ENCODE measurements around the gene MRPS7. TPM values are rescaled to one million over a fixed set of nuclear protein-coding genes. Genes with fewer than 3 reads are reported as not detected.

Gene MRPS7
- total RNA-seq, 3 donors from 2014 or later, result 46.4 to 64.8 (median 59.5) TPM

DNA sequence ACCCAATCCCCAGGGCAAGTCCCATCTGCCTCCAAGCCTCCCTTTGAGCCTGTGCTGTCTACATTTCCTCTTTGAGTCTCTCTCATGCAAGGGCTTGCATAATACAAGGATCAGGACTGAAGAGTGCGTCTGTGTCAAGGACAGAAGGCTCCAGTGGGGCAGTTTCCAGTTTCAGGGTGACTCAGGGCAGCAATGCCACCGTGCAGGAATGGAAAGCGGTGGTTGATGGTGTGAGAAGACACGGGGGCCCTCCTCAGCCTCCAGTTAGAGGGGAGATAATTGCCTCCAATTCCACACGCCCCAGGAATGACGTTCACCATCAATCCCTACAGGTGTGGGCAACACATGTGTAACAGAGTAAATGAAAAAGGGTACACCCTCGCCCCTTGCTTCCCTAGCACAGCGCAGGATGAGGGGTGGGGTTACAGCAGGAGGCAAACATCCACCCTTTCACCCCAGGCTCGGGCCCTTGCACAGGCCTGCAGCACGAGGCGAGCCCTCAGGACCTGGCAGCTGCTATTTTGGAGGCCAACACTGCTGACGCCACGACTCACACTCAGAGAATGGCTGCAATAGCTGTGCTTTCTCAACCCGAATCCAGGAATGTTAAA is 52.4 kb downstream of the MRPS7 start:
- intact Hi-C loops (cut with DNase I, micrococcal nuclease), result no loop called here
- ATAC-seq (no peak), DNase-seq (peak in 2 of 3 donors; percentile 35 to 48)

DNA sequence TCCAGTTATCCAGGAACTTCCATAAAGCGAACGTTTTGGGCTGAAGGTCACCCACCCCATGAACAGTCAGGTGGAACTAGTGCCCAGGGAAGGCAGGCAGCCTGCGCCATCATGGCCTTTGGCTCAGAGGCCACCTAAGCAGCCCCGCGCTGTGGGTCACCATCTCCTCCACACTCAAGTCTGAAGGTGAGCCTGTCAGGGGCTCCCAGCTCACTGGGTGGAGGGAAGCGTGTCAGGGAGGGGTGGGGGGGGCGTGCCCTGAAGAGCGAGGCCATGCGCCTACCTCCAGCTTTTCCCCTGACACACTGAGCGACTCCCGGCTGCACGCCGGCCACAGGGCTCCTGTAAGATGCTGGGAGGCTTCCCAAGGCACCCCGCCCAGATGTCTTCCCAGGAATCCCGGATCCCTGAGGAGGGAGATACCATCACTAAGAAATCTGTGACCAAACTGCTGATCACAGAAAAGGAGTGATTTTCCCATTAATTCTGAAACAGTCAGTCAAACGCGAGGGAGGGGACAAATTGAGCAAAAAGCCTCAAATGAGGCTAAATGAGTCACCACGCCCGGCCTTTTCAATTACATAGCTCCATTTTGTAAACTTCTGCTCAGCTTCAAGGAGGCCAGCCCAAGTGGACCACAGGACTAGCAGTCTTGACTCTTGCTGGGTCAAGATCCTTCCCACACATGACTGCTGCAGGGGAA is 54.0 kb downstream of the MRPS7 start:
- Histone ChIP-seq H3K4me3 (no peak overlapping the region), H3K4me1 (ENCODE audit: low read depth) (no peaks in the 10 kb centered on the region), H3K36me3 (ENCODE audit: low read depth) (no peaks in the 10 kb centered on the region), H3K9me3 (no peaks in the 10 kb centered on the region)
- intact Hi-C loops (cut with DNase I, micrococcal nuclease), result no loop called here
- TF ChIP-seq, protein P1, sequence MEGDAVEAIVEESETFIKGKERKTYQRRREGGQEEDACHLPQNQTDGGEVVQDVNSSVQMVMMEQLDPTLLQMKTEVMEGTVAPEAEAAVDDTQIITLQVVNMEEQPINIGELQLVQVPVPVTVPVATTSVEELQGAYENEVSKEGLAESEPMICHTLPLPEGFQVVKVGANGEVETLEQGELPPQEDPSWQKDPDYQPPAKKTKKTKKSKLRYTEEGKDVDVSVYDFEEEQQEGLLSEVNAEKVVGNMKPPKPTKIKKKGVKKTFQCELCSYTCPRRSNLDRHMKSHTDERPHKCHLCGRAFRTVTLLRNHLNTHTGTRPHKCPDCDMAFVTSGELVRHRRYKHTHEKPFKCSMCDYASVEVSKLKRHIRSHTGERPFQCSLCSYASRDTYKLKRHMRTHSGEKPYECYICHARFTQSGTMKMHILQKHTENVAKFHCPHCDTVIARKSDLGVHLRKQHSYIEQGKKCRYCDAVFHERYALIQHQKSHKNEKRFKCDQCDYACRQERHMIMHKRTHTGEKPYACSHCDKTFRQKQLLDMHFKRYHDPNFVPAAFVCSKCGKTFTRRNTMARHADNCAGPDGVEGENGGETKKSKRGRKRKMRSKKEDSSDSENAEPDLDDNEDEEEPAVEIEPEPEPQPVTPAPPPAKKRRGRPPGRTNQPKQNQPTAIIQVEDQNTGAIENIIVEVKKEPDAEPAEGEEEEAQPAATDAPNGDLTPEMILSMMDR (IDR thresholded peaks at IDR 0.05), result no peak
- peak; percentile 2 for ATAC-seq
- DNase-seq, result no peak

More for the DNA sequence above, 52.4 kb downstream of the MRPS7 start:
- Histone ChIP-seq H3K4me1 (ENCODE audit: low read depth) (peaks cover 15% of the 10 kb centered on the region), H3K9me3 (no peaks in the 10 kb centered on the region), H3K36me3 (ENCODE audit: low read depth) (no peaks in the 10 kb centered on the region), H3K4me3 (no peak overlapping the region)
- TF ChIP-seq, protein P1 (IDR thresholded peaks at IDR 0.05), result no peak

Other genes starting within 250 kb of the MRPS7 start
- gene MRPL58, start 249.2 kb upstream of the MRPS7 start, total RNA-seq, result 10 to 100 TPM; 24.7 to 32.9 (median 25.4) TPM
- gene ATP5PD, start 214.9 kb upstream of the MRPS7 start, total RNA-seq, result 100 to 1,000 TPM; 292 to 362 (median 338) TPM
- 10 to 100 TPM; 19.1 to 30.0 (median 21.2) TPM for gene KCTD2, start 214.7 kb upstream of the MRPS7 start, total RNA-seq
- 10 to 100 TPM; 18.2 to 58.8 (median 26.4) TPM for gene SLC16A5, start 173.9 kb upstream of the MRPS7 start, total RNA-seq
- gene ARMC7, start 151.9 kb upstream of the MRPS7 start, total RNA-seq, result 10 to 100 TPM; 16.7 to 24.3 (median 18.3) TPM
- 10 to 100 TPM; 57.2 to 97.6 (median 75.4) TPM for gene NT5C, start 130.1 kb upstream of the MRPS7 start, total RNA-seq
- gene JPT1, start 107.4 kb upstream of the MRPS7 start, total RNA-seq, result 100 to 1,000 TPM; 105 to 314 (median 209) TPM
- gene SUMO2, start 78.9 kb upstream of the MRPS7 start, total RNA-seq, result 100 to 1,000 TPM; 218 to 304 (median 254) TPM
- 10 to 100 TPM; 48.4 to 63.4 (median 62.2) TPM for gene NUP85, start 56.2 kb upstream of the MRPS7 start, total RNA-seq
- 10 to 100 TPM; 45.3 to 54.8 (median 49.3) TPM for gene GGA3, start 273 bp upstream of the MRPS7 start, total RNA-seq
- gene MIF4GD, start 9.4 kb downstream of the MRPS7 start, total RNA-seq, result 10 to 100 TPM; 17.3 to 21.4 (median 19.1) TPM
- 10 to 100 TPM; 15.5 to 20.0 (median 15.6) TPM for gene SLC25A19, start 27.6 kb downstream of the MRPS7 start, total RNA-seq
- 100 to 1,000 TPM in 2 of 3 donors, 10 to 100 TPM in 1; 97.8 to 116 (median 102) TPM for gene GRB2, start 143.8 kb downstream of the MRPS7 start, total RNA-seq
- gene TMEM94, start 194.8 kb downstream of the MRPS7 start, total RNA-seq, result 100 to 1,000 TPM in 2 of 3 donors, 10 to 100 TPM in 1; 73.5 to 114 (median 108) TPM